GM18517 (cell line): ENCODE results near the gene ZCCHC24.
"Not testable (repeated sequence)": the region's sequence is repeated elsewhere in the genome, so short reads cannot be mapped to it uniquely, and the experiment has no call there.

Experiments
- ATAC-seq: cut with Tn5 transposase; IDR thresholded peaks from one replicate; pipeline ENCODE4 v1.9.1; 2021; ENCODE audit warnings: mild to moderate bottlenecking, moderate library complexity; ENCODE audit not compliant: unreplicated experiment

ZCCHC24 gene

GRCh38 chr10:79349072-79349491, 96.3 kb downstream of the ZCCHC24 start:
- ATAC-seq = no peak

- ATAC-seq = no peak
Observed at GRCh38 chr10:79348640-79348988, 96.8 kb downstream of the ZCCHC24 start.

- peak; percentile 66 for ATAC-seq
Observed at GRCh38 chr10:79347894-79348639, 97.4 kb downstream of the ZCCHC24 start.

- peak; percentile 70 for ATAC-seq
Observed at GRCh38 chr10:79347226-79347893, 98.1 kb downstream of the ZCCHC24 start, which contains the start of gene PPIF. Gene PPIF (plus strand): TSS chr10:79347469. CDS start chr10:79347549, 80 bp downstream.

GRCh38 chr10:79346388-79347225, 98.8 kb downstream of the ZCCHC24 start:
- peak; percentile 3 for ATAC-seq

GRCh38 chr10:79346012-79346340, 99.4 kb downstream of the ZCCHC24 start:
- ATAC-seq = no peak

- no peak for ATAC-seq
Observed at GRCh38 chr10:79345241-79346011, 100.0 kb downstream of the ZCCHC24 start.

GRCh38 chr10:79344502-79345195, 100.8 kb downstream of the ZCCHC24 start:
- ATAC-seq = no peak

GRCh38 chr10:79342811-79343561, 102.4 kb downstream of the ZCCHC24 start:
- no peak for ATAC-seq

- ATAC-seq = no peak
Observed at GRCh38 chr10:79342295-79342761, 103.1 kb downstream of the ZCCHC24 start.

GRCh38 chr10:79340646-79341244, 104.7 kb downstream of the ZCCHC24 start:
- no peak for ATAC-seq

- ATAC-seq = no peak
Observed at GRCh38 chr10:79339266-79339665, 106.2 kb downstream of the ZCCHC24 start.

GRCh38 chr10:79337783-79338469, 107.5 kb downstream of the ZCCHC24 start:
- not testable (repeated sequence) for ATAC-seq

GRCh38 chr10:79336739-79337138, 108.7 kb downstream of the ZCCHC24 start:
- ATAC-seq = no peak

GRCh38 chr10:79336276-79336675, 109.1 kb downstream of the ZCCHC24 start:
- ATAC-seq = no peak

GRCh38 chr10:79335470-79336235, 109.8 kb downstream of the ZCCHC24 start:
- no peak for ATAC-seq

GRCh38 chr10:79335094-79335469, 110.3 kb downstream of the ZCCHC24 start:
- ATAC-seq = no peak

GRCh38 chr10:79334573-79334972, 110.9 kb downstream of the ZCCHC24 start:
- no peak for ATAC-seq
